Amniotic epithelial cell (primary cell): ENCODE measurements around the gene ASXL2.
A peak's percentile ranks its signal among the peaks of the same experiment; 100 is the strongest.
"Not testable (repeated sequence)": the region's sequence is repeated elsewhere in the genome, so short reads cannot be mapped to it uniquely, and the experiment has no call there.

Experiments used
- DNase-seq: peaks from one replicate; pipeline ENCODE4 v3.0.0-alpha.2; 2010; ENCODE audit warnings: low read depth

Gene ASXL2

GRCh38 chr2:25833566-25833965 is 44.7 kb downstream of the ASXL2 start:
- peak; percentile 75 for DNase-seq

- no peak for DNase-seq
Observed at GRCh38 chr2:25832897-25833296, 45.4 kb downstream of the ASXL2 start.

GRCh38 chr2:25831746-25832449 is 46.4 kb downstream of the ASXL2 start:
- DNase-seq = no peak

DNA sequence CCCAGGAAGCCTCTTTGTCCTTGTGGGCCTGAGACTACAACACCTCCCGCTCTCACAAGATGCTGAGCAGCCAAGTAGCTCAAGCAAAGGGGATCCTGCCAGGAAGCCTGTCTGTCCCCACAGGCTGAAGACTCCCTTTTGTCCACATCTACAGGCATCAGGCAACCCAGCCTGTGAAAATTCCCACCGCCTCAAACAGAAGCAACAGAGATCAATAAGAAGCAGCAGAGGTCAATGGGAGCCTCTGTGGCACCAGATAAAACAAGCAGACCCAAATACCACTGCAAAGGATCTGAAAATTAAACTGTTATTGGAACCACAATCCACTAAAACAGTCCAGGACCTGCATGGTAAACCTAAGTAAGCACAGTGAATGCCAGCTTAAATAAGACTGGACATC is 48.5 kb downstream of the ASXL2 start:
- DNase-seq = no peak

- peak; percentile 38 for DNase-seq
Observed at GRCh38 chr2:25829377-25829704, 48.9 kb downstream of the ASXL2 start.

GRCh38 chr2:25828532-25829376 is 49.5 kb downstream of the ASXL2 start:
- not testable (repeated sequence) for DNase-seq

- DNase-seq = no peak
Observed at GRCh38 chr2:25825238-25825637, 53.0 kb downstream of the ASXL2 start.

- no peak for DNase-seq
Observed at GRCh38 chr2:25824718-25825117, 53.6 kb downstream of the ASXL2 start.

GRCh38 chr2:25824216-25824615 is 54.1 kb downstream of the ASXL2 start:
- DNase-seq = no peak

- DNase-seq = peak; percentile 71
Observed at GRCh38 chr2:25822190-25823117, 55.8 kb downstream of the ASXL2 start.

GRCh38 chr2:25821225-25822056 is 56.8 kb downstream of the ASXL2 start:
- DNase-seq = peak; percentile 27

DNA sequence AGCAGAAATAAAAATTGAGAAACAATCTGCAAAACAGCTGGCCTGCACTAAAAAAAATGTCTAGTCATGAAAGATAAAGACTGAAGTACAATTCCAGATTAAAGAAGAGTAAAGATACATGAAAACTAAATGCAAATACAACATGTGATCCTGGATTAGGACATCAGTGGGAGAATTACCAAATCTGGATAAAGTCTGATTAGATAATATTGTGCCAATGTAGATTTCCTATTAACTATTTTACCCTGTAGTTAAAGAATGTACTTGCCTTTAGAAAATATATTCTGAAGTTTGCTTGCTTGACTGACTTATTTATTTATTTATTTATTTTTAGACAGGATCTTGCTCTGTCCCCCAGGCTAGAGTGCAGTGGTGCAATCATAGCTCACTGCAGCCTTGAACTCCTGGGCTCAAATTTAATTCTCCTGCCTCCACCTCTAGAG is 58.7 kb downstream of the ASXL2 start:
- DNase-seq = no peak

GRCh38 chr2:25817630-25818029 is 60.7 kb downstream of the ASXL2 start:
- no peak for DNase-seq

DNA sequence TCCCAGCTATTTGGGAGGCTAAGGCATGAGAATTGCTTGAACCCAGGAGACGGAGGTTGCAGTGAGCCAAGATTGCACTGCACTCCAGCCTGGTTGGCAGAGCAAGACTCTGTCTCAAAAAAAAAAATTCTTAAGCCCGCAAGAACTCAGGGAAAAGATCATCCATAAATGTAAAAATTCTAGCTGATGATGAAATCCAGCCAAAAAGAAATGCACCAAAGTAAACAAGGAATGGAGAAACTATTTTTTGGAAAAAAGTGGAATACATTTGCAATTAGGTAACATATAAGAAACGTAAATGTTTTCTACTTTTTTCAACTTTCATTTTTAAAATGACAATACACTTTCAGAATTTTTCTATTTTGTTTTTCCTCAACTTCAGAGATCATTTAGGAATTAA is 61.3 kb downstream of the ASXL2 start:
- DNase-seq = no peak

DNA sequence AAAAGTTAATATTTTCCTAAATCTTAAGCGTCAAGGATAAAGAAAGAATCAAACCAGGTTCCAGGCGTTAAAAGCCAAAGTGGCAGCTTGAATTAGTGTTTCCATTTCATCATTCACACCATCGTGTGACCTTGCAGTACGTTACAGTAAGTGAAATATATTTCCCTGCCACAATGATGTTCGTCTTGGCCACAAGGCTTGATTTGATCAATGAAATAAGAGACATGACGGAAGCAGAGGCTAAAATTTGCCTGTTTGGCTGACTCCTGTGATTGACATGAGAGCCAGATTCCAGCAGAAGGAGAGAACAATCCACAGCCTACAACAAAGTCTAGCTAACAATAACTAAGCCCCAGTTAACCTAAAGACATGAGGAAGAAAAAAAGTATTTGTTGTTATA is 62.0 kb downstream of the ASXL2 start:
- DNase-seq = no peak

DNA sequence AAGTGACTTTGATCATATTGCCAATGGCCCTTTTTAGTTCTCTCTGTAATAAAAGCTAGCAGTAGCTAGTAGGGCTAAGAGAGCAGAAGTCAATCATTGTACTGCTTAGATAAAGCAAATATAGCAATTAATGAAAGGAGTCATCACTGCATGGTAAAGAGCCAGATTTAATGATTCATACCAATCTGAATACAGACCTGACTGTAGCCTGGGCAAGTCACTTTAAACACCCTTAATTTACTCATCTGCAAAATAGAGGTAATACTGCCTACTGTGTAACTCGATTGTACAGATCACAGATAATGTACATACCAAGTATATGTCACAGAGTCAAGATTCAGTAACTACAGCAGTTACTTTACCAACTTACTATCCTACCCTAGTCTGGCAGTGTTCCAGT is 63.6 kb downstream of the ASXL2 start:
- peak; percentile 17 for DNase-seq

DNA sequence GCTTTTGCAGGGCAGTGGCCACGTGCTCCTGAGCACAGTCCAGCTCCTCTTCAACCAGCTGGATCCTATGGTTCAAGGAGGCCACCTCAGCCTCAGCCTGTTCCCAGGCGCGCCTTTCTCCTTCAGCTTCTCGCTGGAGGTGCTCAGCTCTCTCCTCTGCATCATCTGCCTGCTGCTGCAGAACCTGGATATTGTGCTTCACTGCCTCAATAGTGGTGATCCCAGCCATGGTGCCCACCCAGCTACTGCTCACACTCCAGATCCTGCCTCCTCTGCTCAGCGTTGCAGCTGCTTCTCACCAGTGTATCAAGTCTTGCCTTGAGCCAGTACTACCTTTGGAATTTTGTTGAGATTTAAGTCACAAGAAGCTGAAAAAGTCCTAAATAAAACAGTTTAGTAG is 67.9 kb downstream of the ASXL2 start:
- DNase-seq = no peak

- no peak for DNase-seq
Observed at GRCh38 chr2:25809646-25810045, 68.6 kb downstream of the ASXL2 start.

- DNase-seq = peak; percentile 19
Observed at GRCh38 chr2:25808006-25808383, 70.3 kb downstream of the ASXL2 start.

DNA sequence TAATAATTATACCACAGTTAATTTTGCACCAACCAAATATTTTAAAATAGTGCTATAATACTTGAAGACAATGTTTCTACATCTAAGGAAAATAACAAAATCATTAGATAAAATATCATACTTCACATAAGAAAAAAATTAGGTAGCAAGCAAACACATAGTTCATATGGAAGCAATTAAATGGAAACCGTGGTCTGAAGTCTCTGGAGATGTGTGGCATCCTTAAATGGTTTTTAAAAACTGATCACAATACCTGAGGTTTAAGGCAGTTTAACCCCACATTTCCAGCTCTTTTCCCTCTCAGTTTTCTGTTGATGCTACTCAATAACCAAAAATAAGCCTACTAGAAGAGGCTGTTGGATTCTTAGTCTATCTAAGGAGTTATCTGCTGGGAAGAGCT is 71.3 kb downstream of the ASXL2 start:
- DNase-seq = no peak

GRCh38 chr2:25805987-25806386 is 72.3 kb downstream of the ASXL2 start:
- no peak for DNase-seq

GRCh38 chr2:25804338-25804737 is 73.9 kb downstream of the ASXL2 start:
- no peak for DNase-seq
